ENCODE measurements around the gene IQCC.

Gene IQCC

GRCh38 chr1:32224285-32224684 lies 18.8 kb downstream of the IQCC start:
- no peak for FAIRE-seq

GRCh38 chr1:32228771-32229170 lies 23.3 kb downstream of the IQCC start:
- no peak for FAIRE-seq

DNA sequence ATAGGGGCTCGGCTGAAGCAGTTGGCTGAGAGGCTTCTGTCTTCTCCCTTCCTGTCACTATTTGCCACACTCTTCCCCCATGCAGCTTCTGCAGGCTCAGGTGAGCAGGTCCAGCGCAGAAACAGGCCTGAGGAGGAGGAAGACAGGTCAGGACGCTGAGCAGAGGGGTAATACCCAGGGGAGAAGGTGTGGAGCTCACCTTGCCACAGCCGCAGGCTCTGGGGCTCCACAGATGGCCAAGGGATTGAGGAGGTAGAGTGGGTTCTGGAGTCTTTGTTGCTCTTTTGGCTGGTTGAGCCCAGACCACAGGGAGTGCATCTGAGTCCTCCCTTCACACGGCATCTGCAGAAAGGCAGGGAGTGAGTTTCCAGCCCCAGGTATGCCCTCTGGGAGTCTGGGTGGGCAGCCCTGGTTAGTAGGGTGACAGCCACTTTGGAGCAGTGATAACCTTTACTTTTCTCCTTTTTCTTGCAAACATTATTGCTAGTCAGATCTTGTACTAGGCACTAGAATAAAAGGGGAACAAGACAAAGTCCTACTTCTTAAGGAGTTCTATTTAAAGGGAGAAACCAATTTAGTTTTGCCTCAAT lies 26.5 kb downstream of the IQCC start:
- no peak for FAIRE-seq

- FAIRE-seq, result no peak
Observed at GRCh38 chr1:32232558-32233304, 27.3 kb downstream of the IQCC start.

DNA sequence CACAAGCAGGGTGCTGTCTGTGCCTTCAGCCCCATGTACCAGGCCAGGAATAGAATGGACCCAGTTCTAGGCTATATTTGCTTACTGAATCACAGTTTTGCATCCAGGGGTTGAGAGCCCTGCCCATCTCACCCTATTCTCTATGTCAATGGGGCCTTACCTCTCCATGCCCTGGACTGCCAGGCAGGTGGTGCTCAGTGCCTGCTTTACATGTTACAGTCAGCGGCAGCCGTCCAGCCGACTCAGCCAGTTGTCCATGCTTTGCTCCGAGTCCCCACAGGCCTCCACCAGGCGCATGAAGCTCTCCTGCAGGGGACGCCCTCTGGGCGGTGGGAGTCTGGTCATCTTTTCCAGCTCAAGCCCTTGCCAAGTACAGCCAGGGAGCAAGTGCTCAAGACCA lies 29.3 kb downstream of the IQCC start:
- FAIRE-seq, result no peak

- FAIRE-seq, result no peak
Observed at GRCh38 chr1:32239337-32239736, 33.9 kb downstream of the IQCC start.

- no peak for FAIRE-seq
Observed at GRCh38 chr1:32239790-32240139, 34.3 kb downstream of the IQCC start.

DNA sequence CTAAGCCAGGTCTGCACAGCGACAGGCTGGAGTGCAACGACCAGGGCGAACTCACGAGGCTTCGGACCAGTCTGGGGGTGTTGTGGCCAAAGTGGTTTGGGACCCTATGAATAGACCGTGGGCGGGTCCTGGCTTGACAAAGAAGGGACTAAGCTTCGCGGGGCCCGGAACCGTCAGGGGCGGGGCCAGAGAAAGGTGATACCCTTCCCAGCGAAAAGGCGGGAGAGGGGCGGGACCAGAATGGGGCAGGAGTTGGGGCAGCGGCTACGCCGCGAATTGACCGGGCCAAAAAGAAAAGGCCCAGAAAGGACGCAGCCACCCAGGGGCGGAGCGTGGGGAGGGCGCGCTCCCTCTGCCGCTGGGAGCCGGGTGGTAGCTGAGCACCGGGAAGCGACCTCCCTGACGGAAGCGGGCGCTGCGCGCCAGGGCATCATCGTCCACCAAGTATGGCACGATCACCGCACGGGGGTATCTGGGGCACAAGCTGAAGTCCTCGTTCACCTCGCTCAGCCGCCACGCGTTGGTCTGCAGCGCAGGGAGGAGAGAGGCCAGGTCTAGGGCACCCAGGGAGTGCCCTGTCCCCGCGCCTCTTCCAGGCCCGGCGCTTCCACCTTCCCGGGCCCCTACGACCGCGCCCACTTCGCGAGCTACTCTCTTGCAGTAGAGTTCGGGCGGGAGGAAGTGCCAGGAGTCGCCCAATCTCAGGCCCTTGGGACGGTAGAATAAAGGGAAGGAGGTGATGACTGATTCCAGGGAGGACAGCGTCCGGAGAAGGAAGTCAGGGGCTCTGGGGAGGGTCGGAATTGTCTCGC lies 34.9 kb downstream of the IQCC start:
- FAIRE-seq, result no peak

- no peak for FAIRE-seq
Observed at GRCh38 chr1:32241001-32241763, 35.7 kb downstream of the IQCC start.

DNA sequence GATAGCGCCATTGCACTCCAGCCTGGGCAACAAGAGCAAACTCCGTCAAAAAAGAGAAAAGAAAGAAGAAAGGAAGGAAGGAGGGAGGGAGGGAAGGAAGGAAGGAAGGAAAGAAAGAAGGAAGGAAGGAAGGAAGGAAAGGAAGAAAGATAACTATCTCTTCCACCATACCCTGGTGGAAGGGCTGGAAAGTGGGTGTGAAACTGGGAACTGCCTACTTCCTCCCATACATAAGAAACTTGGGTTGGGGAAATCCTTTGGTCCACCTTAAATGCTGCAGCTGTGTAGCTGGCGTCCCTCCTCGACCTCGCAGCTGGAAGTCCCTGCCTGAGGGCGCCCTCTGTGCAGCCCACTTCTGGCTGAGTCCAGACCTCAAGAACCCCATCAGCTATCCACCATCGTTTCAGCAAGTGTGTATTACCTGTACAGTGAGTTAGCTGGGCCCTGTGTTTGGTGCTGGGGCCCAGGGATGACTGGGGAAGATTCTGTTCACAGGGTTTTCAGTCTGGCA lies 36.9 kb downstream of the IQCC start:
- no peak for FAIRE-seq

DNA sequence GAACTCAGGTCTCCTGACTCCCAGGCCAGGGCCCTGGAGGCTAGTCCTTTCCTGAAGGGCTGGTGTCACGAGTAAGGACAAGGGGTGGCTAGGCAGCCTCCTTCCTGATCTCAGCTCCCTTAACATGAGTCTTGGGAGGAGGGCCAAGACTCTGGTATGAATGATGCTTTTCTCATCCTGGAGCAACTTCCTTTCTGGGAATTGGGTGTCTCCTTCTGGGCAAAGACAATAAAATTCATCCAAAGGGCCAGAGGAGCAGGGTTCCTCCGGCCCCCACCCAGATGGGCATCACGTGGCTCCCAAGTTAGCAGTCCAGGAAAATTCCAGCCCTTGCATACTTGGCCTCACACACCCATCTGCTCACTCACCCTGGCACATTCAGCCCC lies 41.4 kb downstream of the IQCC start, which contains the start of gene FAM167B:
Gene FAM167B (plus strand): TSS at position 335 of the 386 bp plus-strand sequence. CDS start 200 bp downstream, outside the sequence.
- FAIRE-seq, result no peak

- FAIRE-seq, result no peak
Observed at GRCh38 chr1:32247452-32247851, 42.0 kb downstream of the IQCC start.

GRCh38 chr1:32247983-32248889 lies 42.8 kb downstream of the IQCC start:
- no peak for FAIRE-seq

DNA sequence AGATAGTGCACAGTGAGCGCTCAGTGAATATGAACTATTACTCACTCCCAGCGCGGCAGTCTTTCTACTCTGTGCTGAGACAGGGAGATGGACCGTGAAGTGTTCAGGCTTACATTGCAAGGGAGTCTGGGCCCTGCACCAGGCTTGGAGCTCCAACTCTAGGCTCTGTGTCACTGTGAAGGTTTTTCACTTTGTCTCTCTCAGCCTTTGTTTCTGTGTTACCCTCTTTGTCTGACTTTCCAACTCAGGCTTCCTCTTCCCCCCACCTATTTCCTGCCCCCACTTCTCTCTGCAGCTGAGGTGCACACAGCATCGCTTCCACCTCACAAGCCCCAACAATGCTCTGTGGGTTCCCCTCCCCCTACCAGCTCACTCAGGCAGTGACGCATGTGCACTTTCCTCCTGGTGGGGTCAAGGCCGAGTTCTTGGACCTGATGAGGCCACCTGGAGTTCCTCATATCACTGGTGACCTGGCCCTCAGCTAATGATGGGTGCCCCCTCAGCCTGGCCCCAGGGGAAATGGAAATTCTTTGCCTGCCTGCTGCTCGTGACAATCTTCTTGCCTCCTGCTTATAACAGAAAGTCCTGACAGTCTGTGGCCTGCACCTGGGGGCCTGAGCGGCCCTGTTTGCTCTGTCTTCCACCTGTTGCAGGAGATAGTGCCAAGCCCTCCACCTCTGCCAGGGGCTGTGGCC lies 44.5 kb downstream of the IQCC start:
- no peak for FAIRE-seq

DNA sequence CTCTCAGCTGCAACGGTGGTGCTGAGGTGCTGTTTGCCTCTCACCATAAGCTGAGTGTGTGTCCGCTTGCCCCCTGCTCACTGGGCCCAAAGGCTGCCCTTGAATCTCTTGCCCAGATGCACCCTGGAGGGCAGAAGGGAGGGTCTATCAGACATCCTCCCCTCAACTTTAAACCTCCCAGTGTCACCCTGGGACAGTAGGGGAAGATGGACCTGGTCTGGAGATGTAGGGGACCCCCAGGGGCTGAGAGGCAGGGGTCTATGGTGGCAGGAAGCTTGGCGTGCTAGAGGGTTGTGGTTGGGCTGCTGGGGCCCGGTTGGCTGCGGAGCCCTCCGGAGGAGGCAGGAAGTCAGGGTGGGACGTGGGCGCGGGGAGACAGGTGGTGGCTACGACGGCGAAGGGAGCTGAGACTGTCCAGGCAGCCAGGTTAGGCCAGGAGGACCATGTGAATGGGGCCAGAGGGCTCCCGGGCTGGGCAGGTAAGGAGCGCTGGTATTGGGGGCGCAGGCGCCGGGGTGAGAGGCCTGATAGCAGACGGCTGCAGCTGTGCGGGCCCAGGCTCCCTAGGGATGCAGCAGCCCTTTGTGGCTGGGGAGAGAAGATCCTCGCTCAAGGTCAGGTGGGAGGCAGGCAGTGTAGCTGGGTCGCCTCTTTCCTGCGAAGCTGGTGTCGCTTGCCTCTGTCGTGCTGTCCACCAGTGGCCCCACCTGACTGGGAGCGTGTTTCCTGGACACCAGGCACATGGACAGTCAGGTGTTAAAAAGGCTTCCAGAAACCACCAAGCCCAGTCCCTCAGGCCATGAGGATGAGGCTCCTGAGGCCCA lies 45.6 kb downstream of the IQCC start, which contains the start of gene LCK:
Gene LCK (plus strand): TSS at position 373 of the 824 bp plus-strand sequence. CDS start 23,065 bp downstream, outside the sequence.
- no peak for FAIRE-seq

- no peak for FAIRE-seq
Observed at GRCh38 chr1:32255072-32256071, 49.9 kb downstream of the IQCC start.

GRCh38 chr1:32256473-32257226 lies 51.2 kb downstream of the IQCC start:
- no peak for FAIRE-seq

DNA sequence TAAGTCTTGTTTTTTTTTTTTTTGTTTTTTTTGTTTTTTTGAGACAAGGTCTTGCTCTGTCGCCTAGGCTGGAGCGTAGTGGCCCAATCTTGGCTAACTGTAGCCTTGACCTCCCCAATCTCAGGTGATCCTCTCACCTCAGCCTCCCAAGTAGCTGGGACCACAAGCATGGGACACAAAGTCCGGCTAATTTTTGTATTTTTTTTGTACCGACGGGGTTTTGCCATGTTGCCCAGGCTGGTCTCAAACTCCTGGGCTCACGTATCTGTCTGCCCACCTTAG lies 51.7 kb downstream of the IQCC start:
- no peak for FAIRE-seq
